HG03571 (cell line): ENCODE measurements around the gene SPA17.

Experiments used
- ATAC-seq: cut with Tn5 transposase; IDR thresholded peaks from one replicate; pipeline ENCODE4 v1.9.1; 2021; ENCODE audit not compliant: unreplicated experiment

The SPA17 gene

DNA sequence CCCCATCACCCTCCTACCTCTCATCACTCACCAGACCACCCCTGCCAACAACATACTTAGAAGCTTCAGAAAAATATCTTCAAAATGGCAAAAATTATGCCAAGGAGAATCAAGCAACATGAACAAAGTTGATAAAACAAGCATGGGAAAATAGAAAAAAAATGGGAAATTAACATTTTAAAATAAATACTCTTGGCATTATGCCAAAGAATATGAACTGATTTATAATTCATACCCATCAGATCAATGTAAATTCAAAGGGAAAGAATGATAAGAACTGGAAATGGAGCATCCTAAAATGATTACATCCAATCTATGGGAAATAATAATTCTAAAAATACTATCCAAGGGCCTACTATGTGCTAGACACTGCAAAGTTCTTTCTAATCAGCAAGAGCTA, 12.2 kb upstream of the SPA17 start:
- no peak for ATAC-seq

DNA sequence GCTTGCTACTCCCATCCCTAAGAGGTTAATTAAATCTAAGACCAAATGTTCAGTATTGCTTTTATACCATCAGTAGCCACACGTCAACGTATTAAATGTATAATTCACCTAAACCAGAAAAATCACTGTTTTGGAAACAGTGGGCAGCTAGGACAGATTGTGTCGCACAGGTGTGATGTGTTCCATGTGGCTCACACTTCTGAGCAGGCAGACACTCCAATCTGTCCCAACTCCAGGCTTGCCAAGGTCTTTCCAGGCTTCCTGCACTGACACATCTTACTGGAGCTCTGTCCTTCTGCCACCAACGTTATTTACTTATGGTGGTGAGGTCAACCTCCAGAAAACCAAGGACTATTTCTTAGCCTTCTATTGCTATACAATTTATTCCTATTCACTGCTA, 11.6 kb upstream of the SPA17 start:
- no peak for ATAC-seq

DNA sequence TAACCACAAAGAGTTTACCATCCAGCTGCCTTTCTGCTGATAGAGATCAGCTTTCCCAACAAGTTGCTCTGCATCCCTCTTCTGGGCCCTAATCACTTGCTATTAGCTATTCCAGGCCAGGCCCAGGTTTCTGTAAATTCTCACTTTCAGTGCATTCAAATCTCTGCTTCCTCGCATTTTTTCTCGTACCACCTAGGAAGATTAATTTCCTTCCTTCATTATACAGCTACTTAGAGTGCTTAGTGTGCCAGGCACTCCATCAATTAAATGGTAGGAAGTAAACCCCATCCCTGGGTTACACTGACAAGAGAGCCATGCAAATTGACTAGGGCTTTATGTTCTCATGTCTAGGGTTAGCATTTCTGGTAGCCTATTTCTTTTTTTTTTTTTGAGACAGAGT, 9.8 kb upstream of the SPA17 start:
- ATAC-seq = no peak

DNA sequence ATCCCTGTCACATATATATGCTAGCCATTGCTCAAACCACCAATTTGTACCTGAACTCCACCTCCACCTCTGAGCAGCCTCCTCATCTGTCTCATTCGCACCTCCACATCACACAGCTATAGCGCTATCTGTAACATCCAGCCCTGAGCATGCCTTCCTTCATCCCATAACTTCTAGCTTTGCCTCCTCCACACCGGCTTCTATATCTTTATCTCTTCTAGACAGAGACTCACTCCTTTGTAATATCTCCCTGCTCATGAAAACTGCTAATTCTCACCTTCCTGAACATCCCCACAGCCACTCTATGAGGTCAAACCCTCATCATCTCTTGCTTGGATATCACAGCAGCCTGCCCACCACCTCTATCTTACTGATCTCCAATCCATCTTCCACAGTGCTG, 6.1 kb upstream of the SPA17 start:
- ATAC-seq = no peak

DNA sequence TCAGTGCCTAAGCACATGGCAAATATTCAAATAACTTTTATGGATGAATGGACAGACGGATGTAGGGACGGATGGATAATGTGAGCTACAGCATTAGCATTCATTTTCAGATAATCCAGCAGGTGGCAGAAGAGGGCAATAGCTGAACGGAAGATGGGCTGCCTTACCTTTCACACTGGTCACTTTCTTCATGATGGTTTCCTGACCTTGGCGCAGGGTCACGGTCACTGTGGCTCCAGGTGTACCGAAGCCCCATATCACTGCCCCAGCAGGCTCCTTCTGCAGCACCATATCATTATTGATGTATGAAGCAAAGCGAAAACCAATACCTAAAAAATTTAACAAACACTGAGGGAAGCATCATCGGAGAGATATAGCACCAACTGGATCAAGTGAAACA, 4.5 kb upstream of the SPA17 start:
- ATAC-seq = peak; percentile 31

DNA sequence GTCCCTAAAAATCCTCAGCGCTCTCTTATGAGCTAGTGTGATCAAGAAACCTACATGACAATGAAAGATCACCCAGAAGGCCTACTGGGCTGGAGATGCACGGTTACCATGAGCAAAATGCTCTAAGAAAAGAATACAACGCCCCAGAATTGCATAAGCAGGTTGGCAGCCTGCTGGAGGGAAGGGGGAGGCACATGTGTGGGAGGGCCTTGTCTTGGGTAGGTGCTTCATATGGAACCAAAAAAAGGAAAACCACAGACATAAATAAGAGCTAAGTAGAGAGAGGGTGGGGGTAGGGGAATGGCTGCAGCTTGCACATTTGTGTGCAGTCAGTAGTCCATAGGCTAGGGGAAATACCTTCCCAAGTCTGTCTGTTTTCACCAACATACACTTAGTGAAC, 3.0 kb upstream of the SPA17 start:
- ATAC-seq = no peak

DNA sequence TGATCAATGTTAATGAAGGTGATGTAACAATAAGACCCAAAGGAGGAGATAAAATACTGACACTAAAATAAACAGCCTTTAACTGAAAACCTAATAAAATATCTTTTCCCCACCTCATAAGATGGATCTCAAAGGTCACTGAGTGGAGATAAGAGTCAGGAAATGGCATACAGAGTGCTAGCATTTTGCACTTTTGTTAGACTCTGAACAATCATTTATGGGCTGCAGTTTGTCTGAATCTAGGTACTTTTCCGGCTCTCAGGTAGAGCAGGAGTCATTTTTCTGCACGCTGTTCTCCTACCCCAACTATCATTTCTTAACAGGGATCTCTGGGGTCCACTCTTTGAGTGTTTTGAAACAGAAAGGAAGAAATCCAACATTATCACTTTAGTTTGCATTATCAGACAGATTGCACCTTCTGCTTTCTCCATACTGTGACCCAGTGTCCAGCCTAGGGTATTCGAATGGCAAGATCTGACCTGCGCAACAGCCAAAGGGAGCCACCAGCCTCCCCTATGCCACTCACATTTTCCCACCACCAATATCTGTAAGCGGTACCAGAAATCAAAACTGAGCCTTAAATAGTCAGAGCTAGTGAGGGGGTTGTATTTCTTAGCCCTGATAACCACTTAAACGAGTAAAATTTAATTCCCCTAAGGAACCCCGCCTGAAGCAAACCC, 1.0 kb upstream of the SPA17 start:
- ATAC-seq = no peak

DNA sequence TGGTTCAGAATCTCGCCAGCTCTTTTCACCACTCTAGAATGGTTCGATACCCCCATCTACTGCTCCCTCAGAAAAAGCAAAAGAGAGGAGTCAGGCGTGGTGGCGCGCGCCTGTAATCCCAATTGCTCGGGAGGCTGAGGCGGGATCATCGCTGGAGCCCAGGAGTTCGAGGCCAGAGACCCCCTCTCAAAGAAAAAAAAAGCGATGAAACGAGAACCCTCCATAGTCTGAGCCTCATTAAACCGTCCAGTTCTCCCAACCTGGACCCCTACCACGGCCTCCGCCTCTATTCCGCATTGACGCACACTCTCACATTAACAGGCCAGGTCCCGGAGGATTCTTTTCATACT, 439 bp downstream of the SPA17 start:
- no peak for ATAC-seq

DNA sequence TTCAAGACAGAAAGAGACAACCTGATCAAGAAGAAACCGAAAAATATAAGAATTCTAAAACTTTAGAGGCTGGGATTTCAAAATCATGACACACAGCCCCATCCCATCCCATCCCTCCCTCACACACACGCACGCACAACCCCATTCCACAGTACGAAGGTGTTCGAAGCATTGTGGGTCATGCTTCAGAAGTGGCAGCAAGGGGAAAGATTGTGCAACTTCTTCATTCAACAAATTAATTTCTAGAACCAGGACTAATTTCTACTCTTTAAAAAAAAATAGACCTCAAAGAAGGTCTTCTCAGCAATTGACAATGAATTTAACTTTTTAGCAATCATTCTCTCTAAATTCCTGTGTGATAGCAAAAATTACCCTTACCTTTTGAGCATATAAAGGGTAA, 867 bp downstream of the SPA17 start:
- no peak for ATAC-seq

DNA sequence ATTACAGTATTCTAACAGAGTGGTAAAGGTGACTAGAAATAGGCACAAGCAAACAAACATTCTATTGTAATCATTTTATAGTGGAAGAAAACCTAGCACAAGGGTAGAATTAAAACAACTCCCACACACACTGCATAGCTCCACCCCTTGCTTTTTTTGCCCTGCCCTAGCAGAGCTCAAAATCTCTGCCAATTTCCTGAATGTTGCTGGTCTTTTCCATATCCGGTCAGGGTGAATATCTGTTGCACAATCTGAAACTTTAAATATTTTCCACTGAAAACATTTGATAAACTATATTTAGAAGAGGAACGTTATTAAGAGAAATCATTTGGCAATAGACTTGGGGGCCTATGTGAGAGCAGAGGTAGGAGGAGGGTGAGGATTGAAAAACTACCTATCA, 2.7 kb downstream of the SPA17 start:
- ATAC-seq = no peak

DNA sequence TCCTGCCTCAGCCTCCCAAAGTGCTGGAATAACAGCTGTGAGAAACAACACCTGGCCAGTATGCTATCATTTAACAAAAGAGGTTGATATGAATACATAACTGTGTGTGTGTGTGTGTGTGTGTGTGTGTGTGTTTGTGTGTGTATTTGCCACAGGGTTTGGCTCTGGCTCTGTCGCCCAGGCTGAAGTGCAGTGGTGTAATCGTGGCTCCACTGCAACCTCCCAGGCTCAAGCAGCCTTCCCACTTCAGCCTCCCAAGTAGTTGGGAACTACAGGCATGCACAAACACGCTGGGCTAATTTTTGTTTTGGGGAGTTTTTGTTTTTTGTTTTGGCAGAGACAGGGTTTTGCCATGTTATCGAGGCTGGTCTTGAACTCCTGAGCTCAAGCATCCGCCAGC, 4.7 kb downstream of the SPA17 start:
- no peak for ATAC-seq

DNA sequence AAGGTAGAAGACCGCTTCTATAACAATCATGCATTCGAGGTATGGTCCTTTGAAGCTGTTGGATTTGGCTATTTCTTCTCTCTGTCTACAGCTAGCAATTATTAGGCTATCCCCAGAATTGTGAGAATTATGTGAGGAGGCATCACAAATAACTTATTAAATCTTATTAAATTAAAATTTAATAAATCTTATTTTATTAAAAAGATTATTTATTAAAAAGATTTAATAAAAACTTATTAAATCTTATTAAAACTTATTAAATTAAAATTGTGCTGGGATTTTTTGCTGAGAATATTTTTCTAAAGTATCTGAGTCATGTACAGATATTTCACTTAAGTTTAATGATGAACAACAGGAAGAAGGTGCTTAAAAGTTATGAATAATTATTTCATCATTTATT, 7.7 kb downstream of the SPA17 start:
- no peak for ATAC-seq

DNA sequence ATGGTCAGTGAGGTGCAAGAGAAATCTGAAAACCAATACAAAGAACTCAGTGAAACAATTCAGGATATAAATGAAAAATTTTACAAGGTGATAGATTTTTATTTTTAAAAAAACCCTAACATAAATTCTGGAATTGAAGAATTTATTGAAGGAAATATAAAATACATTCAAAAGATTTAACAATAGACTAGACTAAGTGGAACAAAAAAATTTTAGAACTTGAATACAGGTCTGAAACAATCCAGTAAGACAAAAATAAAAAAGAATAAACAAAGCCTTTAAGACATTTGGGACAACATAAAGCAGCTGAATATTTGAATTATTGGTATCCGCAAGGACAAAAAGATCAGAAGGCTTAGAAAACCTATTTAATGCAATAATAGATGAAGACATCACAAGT, 8.7 kb downstream of the SPA17 start:
- ATAC-seq = no peak

DNA sequence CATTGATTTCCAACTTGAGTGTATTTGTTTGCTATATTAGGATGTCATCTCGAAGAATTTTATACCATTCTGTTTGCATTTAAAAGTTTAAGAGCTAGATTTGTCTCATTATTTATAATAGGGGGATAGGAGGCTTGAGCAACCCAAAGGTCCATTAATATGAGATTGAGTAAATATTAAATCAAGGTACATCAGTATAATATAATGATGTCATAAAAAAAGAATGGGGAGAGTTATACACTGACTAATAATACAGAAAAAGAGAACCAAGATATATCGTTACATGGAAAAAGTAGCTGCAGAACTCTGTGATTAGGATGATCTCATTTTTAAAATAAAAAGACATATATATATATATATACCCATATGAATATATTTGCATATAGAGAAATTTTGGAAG, 19.4 kb downstream of the SPA17 start:
- no peak for ATAC-seq

DNA sequence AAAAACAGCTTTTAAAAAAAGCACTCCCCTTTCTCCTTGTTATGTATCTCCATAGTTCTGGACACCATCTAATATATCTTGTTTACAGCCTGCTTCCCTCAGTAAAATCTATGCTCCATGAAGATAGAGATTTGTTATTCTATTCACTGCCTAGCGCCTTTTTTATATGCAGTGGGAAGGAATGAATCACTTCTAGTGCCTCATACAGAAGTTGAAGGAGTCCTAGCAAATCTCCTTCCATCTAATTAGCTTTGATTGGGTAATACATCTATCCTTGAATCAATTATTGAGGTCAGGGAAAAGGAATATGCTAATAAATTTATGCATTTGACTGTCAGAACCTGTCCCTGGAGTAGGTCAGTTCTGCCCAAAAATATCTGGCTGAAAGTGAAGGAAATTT, 25.8 kb downstream of the SPA17 start:
- ATAC-seq = no peak

DNA sequence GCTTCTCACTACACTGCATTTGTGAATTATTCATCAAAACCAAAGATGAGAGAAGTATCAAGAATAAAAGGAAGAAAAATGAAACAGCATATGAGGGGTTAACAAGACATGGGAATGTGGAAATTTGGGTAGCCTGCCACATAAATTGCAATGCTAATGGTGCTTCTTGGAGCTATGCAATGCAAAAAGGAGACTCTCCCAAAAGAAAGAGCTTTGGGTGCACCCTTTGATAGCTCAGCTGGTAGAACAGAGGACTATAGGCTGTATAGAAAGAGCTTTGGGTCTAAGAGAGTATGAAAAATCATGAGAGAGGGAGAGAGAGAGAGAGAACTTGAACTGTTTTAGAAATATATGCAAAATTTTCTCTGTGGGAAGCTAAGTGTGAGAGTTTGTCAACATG, 26.3 kb downstream of the SPA17 start:
- no peak for ATAC-seq

DNA sequence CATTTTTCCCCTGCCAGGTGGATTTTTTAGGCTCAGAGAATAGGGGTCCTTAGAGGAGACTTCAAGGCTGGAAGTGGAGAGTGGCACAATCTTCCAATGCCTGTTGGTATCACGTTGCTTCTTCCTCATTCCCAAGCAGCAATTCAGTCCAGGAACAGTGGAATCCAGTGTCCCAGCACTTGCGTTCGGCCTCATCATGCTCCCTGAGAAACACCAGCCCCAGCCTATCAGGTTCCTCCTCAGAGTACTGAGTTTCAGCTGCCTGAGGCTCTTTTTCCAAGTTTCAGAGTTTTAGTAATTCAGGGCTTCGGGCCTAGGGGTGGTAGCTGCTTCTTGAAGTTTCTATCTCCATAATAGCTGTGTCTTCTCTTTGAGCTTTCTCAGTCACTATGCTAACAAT, 34.1 kb downstream of the SPA17 start:
- ATAC-seq = no peak

DNA sequence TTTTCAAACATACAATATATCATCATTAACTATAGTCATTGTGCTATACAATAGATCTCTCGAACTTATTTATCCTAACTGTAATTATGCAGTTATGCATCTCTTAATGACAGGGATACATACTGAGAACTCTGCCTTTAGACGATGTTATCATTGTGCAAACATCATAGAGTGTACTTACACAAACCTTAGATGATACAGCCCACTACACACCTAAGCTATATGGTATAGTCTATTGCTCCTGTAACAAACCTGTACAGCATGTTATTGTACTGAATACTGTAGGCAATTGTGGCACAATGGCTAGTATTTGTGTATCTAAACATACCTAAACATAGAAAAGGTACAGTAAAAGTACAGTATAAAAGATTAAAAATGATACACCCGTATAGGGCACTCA, 38.7 kb downstream of the SPA17 start:
- no peak for ATAC-seq

DNA sequence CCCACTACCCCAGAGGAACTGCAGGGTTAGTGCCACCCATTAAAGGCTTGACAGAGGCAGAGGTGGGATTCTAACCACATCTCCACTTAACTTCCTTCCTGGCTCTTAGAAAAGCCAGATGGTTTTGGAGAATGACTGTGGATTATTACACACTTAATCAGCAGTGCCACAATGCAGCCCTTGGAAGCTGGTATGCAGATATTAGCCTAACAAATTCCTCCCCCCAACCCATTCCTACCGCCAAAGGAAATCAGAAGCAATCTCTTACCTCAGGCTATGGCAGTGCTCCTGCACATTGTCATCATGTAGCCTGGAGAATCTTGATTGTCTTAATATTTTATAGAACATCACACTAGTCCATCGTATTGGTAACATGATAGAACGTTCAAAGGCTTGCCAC, 42.9 kb downstream of the SPA17 start:
- no peak for ATAC-seq

DNA sequence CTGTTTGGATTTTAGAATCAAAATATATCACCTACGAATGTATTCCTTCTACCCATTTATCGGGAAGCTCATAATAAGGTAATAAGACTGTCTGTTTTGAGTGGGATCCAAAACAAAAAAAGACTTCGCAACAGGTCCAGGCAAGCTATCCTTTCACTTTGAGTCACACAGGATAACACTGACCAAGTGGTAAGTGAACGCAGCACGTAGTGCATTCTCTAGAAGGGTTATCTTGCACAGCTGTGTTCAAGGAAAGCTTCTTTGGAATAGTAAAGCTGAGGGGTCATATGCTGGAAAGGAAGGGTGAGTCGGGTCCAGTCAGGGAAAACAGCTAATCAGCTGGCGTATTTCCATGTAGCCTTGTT, 43.7 kb downstream of the SPA17 start:
- ATAC-seq = no peak

DNA sequence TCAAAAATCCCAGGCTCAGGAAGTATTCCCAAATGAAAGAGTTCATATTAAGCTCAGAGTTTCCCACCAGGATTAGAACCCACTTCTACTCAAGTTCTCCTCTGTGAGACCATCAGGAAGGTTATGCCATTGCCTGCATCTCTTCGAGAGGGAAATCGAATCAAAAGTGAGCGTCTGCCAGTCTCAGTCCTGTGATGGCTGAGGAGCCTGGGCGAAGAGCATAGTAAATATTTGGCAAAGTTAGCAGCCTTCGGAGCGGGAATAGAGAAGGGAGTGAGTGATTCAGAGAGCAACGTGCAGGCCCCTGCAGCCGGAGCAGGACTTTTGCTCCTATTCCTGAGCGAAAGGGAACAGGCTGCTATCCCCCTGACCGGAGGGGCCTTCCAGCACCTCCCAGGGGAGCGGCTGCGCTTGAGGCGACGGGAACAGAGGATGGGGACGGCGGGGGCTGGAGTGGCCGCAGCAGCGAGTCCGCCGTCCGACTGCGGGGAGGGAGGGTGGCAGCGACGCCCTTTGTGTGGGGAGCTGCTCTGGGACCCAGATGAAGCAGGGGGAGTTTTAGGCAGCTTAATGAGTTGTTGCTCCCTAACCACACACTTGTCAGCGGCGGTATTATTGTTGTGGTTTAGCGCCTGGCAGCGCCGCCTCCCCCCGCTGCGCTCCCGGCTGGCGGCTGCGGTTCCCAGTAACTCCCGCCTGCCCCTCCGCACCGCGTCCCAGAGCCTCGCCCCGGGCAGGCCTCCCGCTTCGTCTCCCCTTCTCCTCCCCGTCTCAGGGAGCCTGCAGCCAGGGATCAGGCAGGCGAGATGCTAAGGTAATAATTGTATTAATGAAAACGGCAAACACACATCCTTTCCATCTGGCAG, 44.3 kb downstream of the SPA17 start:
- no peak for ATAC-seq

DNA sequence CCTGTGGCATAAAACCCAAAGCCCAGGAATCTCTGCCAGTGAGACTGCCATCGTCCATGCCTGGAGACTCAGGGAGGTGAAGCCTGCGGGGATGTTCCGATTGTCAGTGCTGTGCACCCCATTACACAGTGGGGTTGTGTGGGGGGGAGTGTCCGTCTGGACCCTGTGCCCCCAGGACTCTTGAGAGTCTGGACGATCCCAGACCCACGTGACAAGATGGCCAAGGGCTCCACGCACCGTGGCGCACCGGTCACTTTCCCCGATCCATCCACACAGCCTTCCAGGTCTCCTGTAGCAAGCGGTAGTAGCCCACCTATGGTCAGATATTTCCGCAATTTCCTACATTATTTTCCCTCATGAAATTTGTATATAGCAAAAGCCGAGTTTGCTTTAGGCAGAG, 45.1 kb downstream of the SPA17 start:
- no peak for ATAC-seq

DNA sequence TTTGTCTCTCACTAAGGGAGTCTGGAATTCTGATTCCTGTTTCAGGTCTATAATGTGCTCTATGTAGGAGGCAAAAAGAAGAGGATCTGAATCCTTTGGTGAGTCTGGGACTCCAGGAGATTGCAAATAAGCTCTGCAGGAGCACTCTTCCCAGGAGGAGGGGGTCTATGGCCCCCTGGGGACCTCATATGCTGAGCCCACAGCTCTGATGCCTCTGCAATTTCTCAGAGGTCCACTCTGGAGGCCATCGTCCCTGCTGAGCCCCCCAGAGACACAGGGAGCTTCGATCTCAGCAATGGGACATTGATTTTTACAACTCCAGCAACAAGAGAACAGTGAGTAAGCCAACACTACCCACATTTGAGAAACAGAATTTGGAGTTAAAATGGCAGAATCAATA, 45.8 kb downstream of the SPA17 start:
- ATAC-seq = no peak
